Stimulated activated CD4-positive, alpha-beta T cell treated with anti-CD3 and anti-CD28 coated beads, TNF-alpha, amount 100 ng/mL, for 1 hour (primary cell): ENCODE measurements around the gene ZNF180.
"Not testable (repeated sequence)": the region's sequence is repeated elsewhere in the genome, so short reads cannot be mapped to it uniquely, and the experiment has no call there.

Source experiments
- DNase-seq, 3 donors: peaks; one replicate each; pipeline ENCODE4 v3.0.0-alpha.2; 2020; ENCODE audit warnings: low read depth in 3 of 3, low spot score in 1 of 3

Gene ZNF180

DNA sequence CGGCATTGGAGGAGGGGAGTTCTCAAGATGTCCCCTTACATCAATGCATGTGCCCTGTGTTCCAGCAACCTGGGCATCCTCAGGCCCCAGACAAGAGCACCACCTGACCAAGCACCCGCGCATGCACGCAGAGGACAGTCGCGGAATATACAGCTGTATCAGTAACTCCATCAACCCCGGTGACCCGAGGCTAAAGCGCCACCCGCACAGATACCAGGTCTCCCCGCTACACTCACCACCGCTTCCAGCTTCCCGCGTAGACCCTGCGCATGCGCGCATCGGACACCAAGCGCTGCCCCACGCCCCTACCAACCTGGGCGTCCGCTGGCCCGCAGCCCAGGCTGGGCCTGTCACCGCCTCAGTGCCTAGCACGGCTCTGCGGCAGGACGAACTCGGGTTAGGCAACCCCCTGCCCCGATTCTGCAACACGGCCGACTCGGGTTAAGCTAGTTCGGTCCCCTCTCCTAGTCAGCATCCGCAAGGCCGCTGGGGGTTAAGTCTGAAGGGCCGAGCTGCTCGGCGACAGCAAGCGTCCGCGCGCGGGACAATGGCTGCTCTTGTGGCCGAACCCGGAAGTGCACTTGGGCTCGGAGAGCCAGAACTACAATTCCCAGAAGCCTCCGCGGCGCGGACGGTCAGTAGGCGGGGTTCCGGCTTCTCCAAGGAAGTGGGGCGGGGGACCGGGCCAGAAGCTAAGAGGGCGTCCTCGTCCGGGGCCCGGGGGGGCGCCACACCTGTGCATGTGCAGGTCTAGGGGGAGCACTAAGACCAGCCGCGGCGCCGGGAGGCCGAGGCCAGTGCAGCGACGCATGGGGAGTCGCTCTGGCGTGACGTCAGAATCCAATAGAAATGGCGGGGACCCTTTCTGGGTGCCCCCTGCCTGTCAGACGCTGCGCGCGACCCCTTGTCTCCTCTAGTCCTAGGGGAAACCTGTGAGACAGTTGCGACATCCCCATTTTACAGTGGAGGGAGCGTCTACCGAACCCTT is at the start of gene ZNF180:
TSS of gene ZNF180 (minus strand) at position 561 of the 988 bp plus-strand sequence. CDS start 3,188 bp downstream, outside the sequence.
- peak; percentile 81 to 92 (median 85) for DNase-seq

DNA sequence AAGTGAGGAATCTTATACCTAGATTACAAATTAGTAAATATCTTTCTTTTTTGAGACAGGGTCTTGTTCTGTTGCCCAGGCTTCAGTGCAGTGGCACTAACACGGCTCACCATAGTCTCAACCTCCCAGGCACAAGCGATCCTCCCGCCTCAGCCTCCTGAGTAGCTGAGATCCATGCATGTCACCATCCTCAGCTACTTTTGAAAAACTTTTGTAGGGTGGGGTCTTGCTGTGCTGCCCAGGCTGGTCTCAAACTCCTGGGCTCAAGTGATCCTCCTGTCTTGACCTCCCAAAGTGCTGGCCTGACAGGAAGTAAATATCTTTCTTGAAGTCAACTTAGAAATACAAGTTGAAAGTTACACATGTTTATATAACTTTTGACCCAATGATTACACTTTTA is 49.2 kb upstream of the ZNF180 start:
- DNase-seq: no peak

DNA sequence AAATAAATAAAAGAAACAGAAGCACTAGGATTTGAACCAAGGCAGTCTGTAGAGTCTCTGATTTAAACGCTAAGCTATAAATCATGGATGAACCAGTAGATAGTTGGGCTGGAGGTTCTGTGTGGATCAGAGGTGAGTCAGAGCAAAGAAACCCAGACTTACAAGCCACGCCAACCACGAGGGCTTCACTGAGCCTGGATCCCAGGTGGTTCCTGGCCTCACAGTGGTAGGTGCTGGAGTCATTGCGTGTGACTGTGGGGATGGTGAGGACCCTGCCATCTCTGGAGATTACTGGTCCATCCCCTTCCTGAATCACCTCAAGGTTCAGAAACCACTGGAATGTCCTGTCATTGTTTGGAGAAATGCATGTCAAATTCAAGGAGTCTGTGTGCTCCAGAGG is 48.4 kb upstream of the ZNF180 start:
- no peak for DNase-seq

DNA sequence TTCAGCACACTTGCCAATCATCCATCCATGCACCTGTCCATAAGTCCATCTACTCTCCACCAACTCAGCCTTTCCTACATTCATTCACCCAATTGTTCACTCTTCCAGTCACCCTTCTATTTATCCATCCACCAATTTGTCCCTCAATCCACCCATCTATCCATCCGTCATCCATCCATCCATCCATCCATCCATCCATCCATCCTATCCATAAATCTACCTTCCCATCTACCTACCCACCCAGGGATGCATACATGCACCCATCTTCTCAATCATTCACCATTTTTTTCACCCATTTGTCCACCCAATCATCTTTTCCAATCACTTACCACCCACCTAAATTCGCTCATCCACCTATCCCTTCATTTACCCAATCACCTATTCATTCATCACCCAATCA is 43.7 kb upstream of the ZNF180 start:
- DNase-seq: no peak

DNA sequence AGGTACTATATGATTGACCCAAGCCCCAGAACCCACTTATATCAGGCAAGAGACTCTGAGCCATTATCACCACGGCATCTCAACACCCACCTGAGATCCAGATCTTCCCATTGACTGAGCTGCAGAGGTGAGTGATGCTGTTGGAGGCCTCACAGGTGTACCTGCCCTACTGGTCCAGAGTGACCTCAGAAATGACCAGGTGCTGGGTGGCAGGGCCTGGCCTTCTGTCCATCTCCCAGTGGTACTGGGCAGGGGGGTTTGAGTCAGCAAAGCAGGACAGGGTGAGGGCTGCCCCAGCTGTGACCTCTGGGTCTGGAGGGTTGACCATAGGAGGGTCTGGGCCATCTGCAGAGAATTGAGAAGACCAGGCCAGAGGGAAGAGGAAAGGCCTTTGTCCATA is 42.3 kb upstream of the ZNF180 start:
- no peak for DNase-seq

DNA sequence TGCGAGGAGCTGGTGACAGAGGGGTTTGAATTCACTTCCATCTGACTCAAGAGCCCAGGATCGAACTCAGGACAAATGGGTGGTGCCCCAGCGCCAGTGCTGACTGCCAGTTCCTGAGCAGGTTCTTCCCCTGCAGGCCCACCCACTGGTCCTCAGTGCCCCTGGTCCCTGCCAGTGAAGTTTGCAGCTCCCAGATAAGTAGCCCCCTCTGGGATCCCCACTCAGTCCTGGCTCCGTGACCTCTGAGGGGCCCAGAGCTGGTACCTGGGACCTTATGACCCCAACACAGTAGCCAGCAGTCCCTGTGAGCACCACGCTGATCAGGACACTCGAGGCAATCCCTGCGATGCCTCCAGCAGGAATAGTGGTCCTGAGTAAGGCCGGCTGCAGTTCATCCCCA is 40.4 kb upstream of the ZNF180 start:
- DNase-seq: no peak

DNA sequence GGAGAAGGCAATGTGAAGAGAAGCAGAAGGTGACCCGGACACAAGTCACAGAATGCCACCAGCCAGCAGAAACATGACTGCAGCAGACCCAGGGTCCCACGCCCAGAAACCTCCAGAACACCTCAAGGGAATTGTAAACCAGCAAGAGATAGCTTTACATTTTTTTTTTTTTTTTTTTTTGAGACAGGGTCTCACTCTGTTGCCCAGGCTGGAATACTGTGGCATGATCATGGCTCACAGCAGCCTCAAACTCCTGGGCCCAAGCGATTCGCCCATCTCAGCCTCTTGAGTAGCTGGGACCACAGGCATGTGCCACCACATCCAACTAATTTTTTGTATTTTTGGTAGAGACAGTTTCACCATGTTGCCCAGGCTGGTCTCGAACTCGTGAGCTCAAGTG is 39.7 kb upstream of the ZNF180 start:
- no peak for DNase-seq

DNA sequence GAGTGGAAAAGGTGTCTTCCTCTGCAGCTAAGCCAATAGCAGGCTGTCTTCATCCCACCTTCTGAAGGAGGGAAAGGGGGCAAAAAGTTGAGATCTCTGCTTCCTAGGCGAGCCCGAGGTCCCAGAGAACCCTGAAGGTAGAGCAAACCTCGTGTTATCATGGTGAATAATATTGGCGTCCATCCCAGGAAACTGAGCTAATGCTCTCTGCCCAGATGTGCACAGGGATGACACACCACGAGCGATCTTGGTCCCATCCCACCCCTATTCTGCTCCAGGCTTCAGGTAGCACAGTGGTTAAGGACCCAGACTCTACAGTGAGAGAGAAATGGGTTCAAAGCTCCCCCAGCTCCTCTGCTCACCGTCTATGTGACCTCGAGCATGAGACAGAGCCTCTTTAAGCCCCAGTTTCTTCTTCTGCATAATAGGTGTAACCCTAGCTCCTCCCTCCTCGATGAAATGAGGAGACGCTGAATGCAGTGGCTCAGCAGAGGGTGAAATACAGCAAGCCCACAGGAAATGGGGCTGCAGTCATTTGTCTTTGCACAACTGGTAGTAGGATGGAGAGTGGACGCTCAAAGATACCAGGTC is 39.0 kb upstream of the ZNF180 start:
- no peak for DNase-seq

DNA sequence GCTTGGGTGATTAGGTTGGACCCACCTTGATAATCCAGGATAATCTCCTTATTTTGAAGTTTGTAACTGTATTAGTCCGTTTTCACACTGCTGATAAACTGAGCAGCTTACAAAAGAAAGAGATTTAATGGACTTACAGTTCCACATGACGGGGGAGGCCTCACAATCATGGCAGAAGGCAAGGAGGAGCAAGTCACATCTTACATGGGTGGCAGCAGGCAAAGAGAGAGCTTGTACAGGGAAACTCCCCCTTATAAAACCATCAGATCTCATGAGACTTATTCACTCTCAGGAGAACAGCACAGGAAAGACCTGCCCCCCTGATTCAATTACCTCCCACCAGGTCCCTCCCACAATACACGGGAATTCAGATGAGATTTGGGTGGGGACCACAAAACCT is 35.0 kb upstream of the ZNF180 start:
- not testable (repeated sequence) for DNase-seq

DNA sequence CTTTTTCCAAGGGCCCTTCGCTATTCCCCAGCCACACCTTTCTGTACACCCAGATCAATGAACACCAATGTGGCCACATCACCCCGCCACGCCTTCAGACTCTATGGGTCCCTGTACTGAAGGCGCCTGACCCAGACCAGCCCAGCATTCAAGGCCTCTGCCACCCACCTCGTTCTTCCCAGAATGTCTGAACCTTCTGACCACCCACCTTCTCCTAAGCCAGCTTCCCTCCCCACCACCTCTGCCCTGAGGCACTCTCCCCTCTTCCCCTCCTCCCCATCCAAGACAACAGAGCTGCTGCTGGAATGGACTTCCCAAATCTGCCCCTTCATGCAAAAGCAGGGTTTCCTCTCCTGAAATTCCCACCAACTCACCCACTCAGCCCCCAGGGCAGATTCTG is 32.5 kb upstream of the ZNF180 start:
- no peak for DNase-seq

DNA sequence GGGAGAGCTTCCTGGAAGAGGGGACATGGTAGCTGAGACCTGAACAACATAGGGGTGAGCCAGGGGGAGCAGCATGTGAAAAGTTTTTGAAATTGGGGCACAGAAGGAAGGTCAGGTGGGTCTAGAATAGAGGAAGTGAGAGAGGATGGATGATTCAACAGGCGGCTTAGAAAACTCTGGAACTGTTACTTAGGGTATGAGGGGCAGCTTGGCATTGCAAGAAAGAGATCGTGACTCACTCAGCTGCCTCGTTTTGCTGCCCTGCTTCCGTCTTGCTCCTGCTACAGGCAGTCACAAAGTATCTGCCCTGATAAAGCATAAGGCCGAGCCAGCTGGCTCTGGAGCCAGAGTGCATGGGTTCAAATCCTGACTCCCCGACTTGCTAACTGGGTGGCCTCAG is 30.5 kb upstream of the ZNF180 start:
- no peak for DNase-seq

DNA sequence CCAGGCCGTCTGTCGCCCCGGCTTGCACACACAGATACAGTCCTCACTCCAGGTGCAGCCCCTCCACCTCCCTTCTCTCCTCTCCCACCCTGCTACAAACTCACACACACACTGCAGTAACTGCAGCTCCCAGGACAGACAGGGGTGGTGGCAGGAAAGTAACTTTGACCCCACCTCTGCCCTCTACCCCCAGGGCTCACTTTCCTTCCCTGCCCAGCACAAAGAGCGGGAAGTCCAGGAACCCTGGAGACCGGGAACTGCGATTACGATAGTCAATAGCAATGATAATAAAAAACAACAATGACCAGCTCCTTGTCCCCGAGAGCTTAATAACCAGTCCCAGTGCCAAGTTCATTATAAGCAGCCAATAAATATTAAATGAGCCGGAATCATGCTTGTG is 29.2 kb upstream of the ZNF180 start, which contains the start of gene CEACAM20:
TSS of gene CEACAM20 (minus strand) at position 140 of the 400 bp plus-strand sequence. CDS start 166 bp downstream, outside the sequence.
- DNase-seq: no peak

DNA sequence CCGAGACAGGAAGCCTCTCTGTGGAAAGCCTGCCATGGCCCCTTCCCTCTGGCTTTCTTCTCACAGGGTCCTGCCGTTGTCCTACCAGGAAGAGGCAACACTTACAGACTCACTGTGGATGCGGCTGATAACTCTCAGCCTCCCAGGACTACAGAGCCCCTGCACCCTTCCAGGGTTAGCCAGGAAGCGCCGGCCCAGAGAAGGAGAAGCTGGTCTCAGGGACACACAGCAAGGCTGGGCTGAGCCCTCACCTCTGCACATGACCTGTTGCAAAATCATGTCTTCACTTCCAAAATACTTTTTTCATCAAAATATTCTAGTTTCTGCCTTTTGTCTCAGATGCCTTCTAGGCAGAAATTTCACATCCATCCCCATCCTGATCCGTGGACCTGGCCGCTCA is 27.2 kb upstream of the ZNF180 start:
- DNase-seq: no peak

DNA sequence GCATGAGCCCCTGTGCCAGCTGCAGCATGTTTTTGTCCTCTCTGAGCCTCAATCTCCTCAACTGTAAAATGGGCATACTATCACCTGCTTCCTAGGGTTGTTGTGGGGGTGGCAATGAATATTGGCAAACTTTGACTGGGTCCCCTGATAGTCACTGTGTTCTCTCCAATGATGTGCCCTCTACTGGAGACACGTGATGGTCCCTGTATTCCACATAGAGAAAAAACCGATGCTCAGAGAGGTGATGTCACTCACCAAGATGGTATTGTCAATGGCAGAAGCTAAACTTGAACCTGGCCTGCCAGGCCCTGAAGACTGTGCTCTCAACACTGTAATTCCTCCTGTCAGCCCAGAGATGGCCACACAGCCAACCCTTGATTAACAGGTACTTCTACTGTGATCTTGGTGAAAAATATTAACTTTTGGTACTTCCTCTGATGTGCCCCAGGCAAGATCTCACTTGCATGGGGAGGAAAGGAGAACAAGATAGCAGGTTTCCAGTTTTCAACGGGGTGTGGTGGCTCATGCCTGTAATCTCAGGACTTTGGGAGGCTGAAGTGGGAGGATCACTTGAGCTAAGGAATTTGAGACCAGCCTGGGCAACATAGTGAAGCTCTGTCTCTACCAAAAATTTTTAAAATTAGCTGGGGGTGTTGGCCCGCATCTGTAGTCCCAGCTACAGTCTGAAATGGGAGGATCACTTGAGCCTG is 25.6 kb upstream of the ZNF180 start:
- DNase-seq: no peak

DNA sequence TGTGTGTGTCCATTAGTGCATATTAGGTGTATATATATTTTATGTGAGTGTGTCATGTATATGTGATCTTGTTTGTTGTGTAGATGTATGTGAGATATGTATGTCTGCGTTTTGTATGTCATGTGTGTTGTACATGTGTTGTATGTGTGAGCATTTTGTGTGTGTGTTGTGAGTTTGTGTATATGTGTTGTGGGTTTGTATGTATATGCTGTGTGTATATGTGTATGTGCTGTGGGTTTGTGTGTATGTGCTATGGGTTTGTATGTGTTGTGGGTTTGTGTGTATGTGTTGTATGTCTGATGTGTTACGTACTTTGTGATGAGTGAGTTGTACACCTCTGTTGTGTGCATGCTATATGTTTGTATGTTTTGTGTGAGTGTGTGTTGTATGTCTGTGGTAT is 21.0 kb upstream of the ZNF180 start:
- no peak for DNase-seq

DNA sequence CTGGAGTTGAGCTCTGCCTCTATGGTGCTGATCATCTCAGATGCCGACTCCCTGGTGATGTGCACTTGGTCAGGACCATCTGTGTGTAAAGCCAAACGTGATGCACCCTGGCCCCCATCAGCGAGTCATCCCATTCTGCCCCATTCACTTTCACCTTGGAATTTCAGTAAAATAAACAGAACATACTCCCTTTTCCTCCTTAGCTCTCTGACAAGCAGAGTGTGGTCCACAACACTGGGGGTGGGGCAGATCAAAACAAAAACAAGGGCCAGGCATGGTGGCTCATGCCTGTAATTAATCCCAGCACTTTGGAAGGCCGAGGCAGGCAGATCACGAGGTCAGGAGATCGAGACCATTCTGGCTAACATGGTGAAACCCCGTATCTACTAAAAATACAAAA is 16.8 kb upstream of the ZNF180 start:
- DNase-seq: no peak

DNA sequence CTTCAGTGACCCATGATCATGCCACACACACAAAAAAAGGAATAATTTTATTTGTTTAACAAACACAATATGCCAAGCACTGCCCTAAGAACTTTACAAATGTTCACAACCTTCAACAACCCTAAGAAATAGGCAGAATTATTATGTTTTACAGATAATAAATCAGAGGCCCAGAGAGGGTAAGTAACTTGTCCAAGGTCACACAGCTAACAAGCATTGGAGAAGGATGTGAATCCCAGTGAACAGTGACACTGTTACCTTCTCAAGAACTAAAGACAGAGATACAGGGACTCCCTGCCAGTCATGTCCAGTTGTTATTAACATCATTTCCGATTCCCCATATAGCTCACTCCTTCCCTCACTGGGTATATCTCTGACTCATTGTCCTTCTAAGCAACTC is 15.6 kb upstream of the ZNF180 start:
- DNase-seq: no peak

DNA sequence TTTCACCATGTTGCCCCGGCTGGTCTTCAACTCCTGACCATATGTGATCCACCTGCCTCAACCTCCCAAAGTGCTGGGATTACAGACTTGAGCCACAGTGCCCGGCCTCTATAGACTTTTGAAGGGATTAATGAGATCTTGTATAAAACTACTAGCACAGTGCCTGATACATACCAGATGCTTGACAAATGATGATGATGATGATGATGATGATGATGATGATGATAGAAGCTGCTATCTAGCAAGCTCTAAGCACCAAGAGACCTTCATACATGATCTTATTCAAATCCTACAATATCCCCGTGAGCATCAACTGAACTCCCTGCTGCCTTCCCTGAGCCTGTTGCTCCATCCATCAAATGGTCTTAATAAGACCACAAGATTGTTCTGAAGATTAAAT is 14.7 kb upstream of the ZNF180 start:
- DNase-seq: no peak

DNA sequence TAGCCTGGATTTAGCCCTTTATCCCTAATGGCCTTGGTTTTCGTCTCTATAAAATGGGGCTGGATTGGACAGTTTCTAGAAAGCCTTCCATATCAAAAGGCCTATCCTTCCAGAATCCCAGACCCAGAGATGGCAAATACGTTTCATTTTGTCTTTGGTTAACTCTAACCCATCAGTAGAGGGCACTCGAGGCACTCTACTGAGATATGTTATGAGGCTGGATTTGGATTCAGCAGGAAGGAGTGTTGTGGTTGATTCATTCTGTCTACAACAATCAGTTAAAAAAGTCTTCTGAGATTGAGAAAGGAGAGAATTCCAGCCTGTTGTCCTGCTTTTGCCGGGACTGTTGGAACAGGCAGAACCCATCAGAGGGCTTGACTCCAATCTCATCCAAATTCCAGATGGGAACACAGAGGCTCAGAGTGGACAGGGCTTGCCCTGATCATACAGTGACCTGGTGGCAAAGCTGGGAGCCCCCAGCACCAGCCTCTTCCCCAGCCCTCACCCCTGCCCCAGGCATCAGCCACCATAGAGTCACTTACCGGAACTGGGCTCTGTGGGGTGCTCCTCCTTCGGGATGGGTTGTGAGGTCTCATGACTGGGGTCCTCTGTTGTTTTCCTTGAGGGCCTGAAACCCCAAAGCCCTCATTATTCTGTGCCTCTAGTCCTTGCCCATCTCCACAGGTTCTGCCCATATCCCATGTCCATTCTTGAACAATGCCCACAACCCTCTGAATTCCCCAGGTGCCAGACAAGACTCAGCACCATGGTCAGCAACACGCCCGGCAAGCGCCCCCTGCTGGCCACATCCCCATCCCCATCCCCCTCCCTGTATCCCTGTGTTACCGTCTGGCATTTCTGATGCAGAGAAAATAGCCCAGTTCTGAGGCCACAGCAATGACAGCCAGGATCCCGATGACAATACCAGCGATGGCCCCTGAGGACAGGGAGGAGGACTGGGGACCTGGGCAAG is 12.3 kb upstream of the ZNF180 start:
- no peak for DNase-seq

DNA sequence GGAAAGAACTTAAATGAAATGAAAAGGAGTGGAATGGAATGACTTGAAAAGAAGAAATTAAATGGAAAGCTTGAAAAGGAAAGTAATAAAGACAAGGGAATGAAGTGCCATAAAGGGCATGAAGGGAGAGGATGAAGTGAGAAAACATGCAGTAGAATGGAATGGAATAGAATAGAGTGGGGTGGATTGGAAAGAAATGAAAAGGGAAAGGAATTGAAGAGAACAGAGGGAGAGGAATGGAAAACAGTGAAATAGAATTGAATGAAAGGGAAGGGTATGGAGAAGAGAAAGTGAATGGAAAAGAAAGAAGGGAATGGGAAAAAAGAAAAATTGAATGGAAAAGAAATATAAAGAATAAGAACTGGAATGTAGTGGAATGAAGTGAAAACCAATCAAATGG is 9.2 kb upstream of the ZNF180 start:
- no peak for DNase-seq

DNA sequence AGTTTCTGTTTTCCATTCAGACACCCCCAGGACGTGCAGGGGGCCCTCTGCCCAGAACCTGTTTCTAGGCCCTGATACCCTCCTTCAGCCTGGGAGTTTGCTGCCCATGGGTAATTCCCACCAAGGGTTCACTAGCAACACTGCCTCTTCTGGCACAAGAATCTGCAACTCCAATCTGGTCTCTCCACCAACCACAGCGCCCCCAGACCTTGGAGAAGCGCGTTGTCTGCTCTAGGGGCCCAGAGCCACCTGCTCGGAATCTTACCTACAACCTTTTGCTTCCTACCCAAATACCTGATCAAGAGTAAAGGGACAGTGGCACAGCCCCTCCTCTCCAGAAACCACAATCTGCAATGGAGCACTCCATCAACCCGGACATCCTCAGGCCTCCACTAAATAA is 763 bp downstream of the ZNF180 start:
- DNase-seq: no peak
